Transverse colon (tissue), 4 donors: Measurements from ENCODE around the gene CAPN9. TPM values are rescaled to one million over a fixed set of nuclear protein-coding genes. Genes with fewer than 3 reads are reported as not detected.

Source experiments
- DNase-seq: peaks from one replicate; pipeline ENCODE4 v3.0.0-alpha.2; 2019
- H3K27ac ChIP-seq, 4 donors: fragments of 200-600 bp; sonication (generic); 2 replicates each; pipeline ENCODE4 v1.5.1; 2016 to 2018; ENCODE audit warnings: inconsistent platforms in 4 of 4
- H3K27me3 ChIP-seq: fragments of 200-600 bp; sonication (generic); 2 replicates; pipeline ENCODE4 v1.5.1; 2017; ENCODE audit warnings: inconsistent platforms
- H3K36me3 ChIP-seq, 4 donors: fragments of 200-600 bp; sonication (generic); 2 replicates each; pipeline ENCODE4 v1.5.1; 2017 to 2019; ENCODE audit warnings: inconsistent platforms in 4 of 4
- H3K4me1 ChIP-seq, 4 donors: fragments of 200-600 bp; sonication (generic); 2 replicates each; pipeline ENCODE4 v1.5.1; 2017 to 2020; ENCODE audit warnings: inconsistent platforms in 4 of 4
- H3K4me3 ChIP-seq, 4 donors: fragments of 200-600 bp; sonication (generic); 1 replicate in 1 of 4; 2 replicates in 3 of 4; pipeline versions ENCODE4 v1.5.1 to v1.6.1; 2017 to 2019; ENCODE audit warnings: inconsistent platforms in 4 of 4
- H3K9me3 ChIP-seq, 2 donors: fragments of 200-600 bp; sonication (generic); 2 replicates each; pipeline ENCODE4 v1.5.1; 2017 to 2019; ENCODE audit warnings: inconsistent platforms in 2 of 2
- CTCF ChIP-seq, 5 experiments: fragments of 200-600 bp in 3 of 5; fragments of 450-650 bp in 2 of 5; sonication (generic) in 3 of 5; IDR thresholded peaks; 1 replicate in 2 of 5; 2 replicates in 3 of 5; pipeline ENCODE4 v1.5.1; 2016 to 2017; ENCODE audit warnings: antibody characterized with exemption in 5 of 5, inconsistent platforms in 3 of 5, mild to moderate bottlenecking in 2 of 5, moderate library complexity in 1 of 5
- EP300 ChIP-seq: sonication (generic); formaldehyde crosslinking; IDR thresholded peaks from one replicate; pipeline ENCODE4 v1.6.1; 2017; ENCODE audit warnings: antibody characterized with exemption, low read depth
- POLR2A ChIP-seq: fragments of 450-650 bp; IDR thresholded peaks from one replicate; pipeline ENCODE4 v1.6.1; 2016; ENCODE audit warnings: antibody characterized with exemption, mild to moderate bottlenecking, moderate library complexity
- POLR2AphosphoS5 ChIP-seq, 3 donors: sonication (generic); formaldehyde crosslinking; IDR thresholded peaks; one replicate each; pipeline ENCODE4 v1.6.1; 2016; ENCODE audit warnings: antibody characterized with exemption in 3 of 3
- WGBS, 2 donors: methylation state at CpG; one replicate each; pipeline ENCODE4 v1.1.5; 2018; ENCODE audit warnings: low coverage in 1 of 2; 5-methylcytosine and 5-hydroxymethylcytosine counted together
- in situ Hi-C, 4 donors: fragments of 200-750 bp; cut with MboI; loops; one replicate each; pipeline versions ENCODE4 v1.15.0 to v1.15.1; 2017; ENCODE audit warnings: low sequenced_read_pairs in 3 of 4, low pct_ligation_motif_present in 1 of 4, low pct_unique_long_range_greater_than_20kb in 1 of 4
- intact Hi-C: fragments of 100-400 bp; cut with DNase I; formaldehyde crosslinking; loops from one replicate; pipeline ENCODE4 v1.15.1; 2023; ENCODE audit warnings: low total_unique reads
- total RNA-seq, 4 donors: library from RNA; depleted of rRNA; stranded (reverse); fragments of >200 nt; gene quantifications; one replicate each; pipeline ENCODE4 v1.1.0, GENCODE V29; 2016

Gene CAPN9
- total RNA-seq, 4 donors from 2014 or later = 26.3 to 59.9 (median 32.7) TPM

- intact Hi-C loops (no loop called here), in situ Hi-C loops (no loop called here)
- Histone ChIP-seq H3K27ac (no peak overlapping the region), H3K27me3 (no peaks in the 10 kb centered on the region), H3K36me3 (no peaks in the 10 kb centered on the region), H3K4me1 (no peaks in the 10 kb centered on the region), H3K4me3 (no peak overlapping the region), H3K9me3 (no peaks in the 10 kb centered on the region)
- DNase-seq = no peak
- TF ChIP-seq CTCF (IDR thresholded peaks at IDR 0.05) = no peak
- TF ChIP-seq POLR2AphosphoS5 (IDR thresholded peaks at IDR 0.05) = no peak
- TF ChIP-seq POLR2A = no peak
- TF ChIP-seq EP300 = no peak
- 88% methylated on average over 17 of the region's 17 CpGs; no CpG with 5 or more reads in 1 of the 2 donors for WGBS, 2 donors
These were observed 45.8 kb upstream of the CAPN9 start for GRCh38 chr1:230701434-230701833.

GRCh38 chr1:230701895-230702768 is 45.1 kb upstream of the CAPN9 start:
- WGBS, 2 donors = 80 to 87% methylated on average over 11 to 19 of the region's 19 CpGs
- intact Hi-C loops = no loop called here
- Histone ChIP-seq H3K36me3 (no peaks in the 10 kb centered on the region), H3K27me3 (no peaks in the 10 kb centered on the region), H3K9me3 (no peaks in the 10 kb centered on the region), H3K27ac (no peak overlapping the region), H3K4me3 (no peak overlapping the region), H3K4me1 (no peaks in the 10 kb centered on the region)
- TF ChIP-seq EP300 (no peak), POLR2A (no peak), CTCF (IDR thresholded peaks at IDR 0.05) (no peak), POLR2AphosphoS5 (IDR thresholded peaks at IDR 0.05) (no peak)
- in situ Hi-C loops = no loop called here
- DNase-seq = no peak

- Histone ChIP-seq H3K27ac (no peak overlapping the region), H3K4me1 (peaks cover 0 to 3% (median 1%) of the 10 kb centered on the region in 4 donors), H3K27me3 (no peaks in the 10 kb centered on the region), H3K9me3 (no peaks in the 10 kb centered on the region), H3K4me3 (no peak overlapping the region), H3K36me3 (no peaks in the 10 kb centered on the region)
- no peak for TF ChIP-seq POLR2AphosphoS5 (IDR thresholded peaks at IDR 0.05)
- TF ChIP-seq POLR2A = no peak
- no peak for TF ChIP-seq CTCF (IDR thresholded peaks at IDR 0.05)
- TF ChIP-seq EP300 = no peak
- in situ Hi-C loops (no loop called here), intact Hi-C loops (no loop called here)
- DNase-seq = no peak
- WGBS, 2 donors = 48 to 71% methylated on average over 2 to 14 of the region's 14 CpGs
These were observed 44.1 kb upstream of the CAPN9 start for GRCh38 chr1:230702934-230703678.

- 93% methylated on average over 8 of the region's 8 CpGs; no CpG with 5 or more reads in 1 of the 2 donors for WGBS, 2 donors
- no peak overlapping the region for H3K27ac ChIP-seq
- no peak overlapping the region for H3K4me3 ChIP-seq
- no peaks in the 10 kb centered on the region for H3K27me3 ChIP-seq
- H3K36me3 ChIP-seq = no peaks in the 10 kb centered on the region
- DNase-seq = no peak
- intact Hi-C loops (no loop called here), in situ Hi-C loops (no loop called here)
- H3K4me1 ChIP-seq = peaks cover 0 to 9% (median 4%) of the 10 kb centered on the region in 4 donors
- H3K9me3 ChIP-seq = no peaks in the 10 kb centered on the region
- TF ChIP-seq POLR2A = no peak
- no peak for TF ChIP-seq POLR2AphosphoS5 (IDR thresholded peaks at IDR 0.05)
- no peak for TF ChIP-seq CTCF (IDR thresholded peaks at IDR 0.05)
- TF ChIP-seq EP300 = no peak
These were observed 43.4 kb upstream of the CAPN9 start for GRCh38 chr1:230703679-230704385.
